HG03558 (cell line): ENCODE results near the gene EZH2.
A peak's percentile ranks its signal among the peaks of the same experiment; 100 is the strongest.

Experiments used
- ATAC-seq: cut with Tn5 transposase; IDR thresholded peaks from one replicate; pipeline ENCODE4 v1.9.1; 2021; ENCODE audit warnings: moderate number of reproducible peaks; ENCODE audit not compliant: unreplicated experiment; ENCODE audit errors: extremely low read depth

EZH2 gene

DNA sequence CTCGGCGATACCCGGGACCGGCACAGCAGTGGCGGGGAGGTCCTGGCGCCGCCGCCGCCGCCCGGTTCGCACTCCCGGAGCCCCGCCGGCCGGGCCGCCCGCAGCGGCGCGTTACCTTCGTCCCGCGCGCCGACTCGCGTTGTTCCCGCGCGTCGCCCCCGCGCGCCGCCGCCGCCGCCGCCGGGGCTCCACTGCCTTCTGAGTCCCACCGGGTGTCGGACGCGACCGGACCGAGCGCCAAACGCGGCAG lies at the start of gene EZH2:
TSS of gene EZH2 (minus strand) at position 243 of the 250 bp plus-strand sequence. CDS start 36,993 bp downstream, outside the sequence.
- ATAC-seq: peak; percentile 8

DNA sequence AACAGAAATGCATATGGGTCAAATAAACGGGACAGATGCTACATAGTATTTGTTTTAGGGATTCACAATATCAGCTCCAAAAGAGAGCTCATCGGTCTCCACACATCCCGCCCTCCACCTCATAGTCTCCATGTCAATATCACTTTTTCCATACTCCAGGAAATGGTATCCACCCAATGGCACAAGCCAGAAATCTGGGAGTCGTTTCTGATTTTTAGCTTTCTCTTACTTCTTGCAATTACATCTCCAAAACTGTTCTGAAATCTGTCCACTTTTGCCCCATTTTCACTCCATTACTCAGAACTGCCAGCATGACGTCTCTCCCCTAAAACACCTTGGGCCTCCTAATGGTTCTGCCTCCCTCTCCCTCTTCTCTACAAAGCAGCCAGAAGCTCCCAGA lies 47.4 kb upstream of the EZH2 start:
- ATAC-seq: no peak

DNA sequence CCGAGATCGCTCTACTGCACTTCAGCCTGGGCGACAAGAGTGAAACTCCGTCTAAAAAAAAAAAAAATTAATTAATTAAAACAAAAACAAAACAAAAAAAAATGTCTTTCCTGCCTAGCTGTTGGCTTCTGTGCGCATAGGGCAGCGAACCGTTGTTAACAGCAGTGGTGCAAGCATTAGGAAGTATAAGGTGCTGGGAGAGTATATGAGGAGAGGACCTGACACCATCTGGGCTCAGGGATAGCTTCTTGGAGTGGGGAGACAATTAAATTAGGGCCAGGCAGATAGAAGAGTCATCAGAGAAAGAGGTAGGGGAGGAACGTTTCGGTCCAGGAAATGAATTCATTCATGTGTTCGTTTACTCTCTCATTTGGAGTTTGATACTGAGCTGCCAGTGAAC lies 46.2 kb upstream of the EZH2 start:
- ATAC-seq: no peak

DNA sequence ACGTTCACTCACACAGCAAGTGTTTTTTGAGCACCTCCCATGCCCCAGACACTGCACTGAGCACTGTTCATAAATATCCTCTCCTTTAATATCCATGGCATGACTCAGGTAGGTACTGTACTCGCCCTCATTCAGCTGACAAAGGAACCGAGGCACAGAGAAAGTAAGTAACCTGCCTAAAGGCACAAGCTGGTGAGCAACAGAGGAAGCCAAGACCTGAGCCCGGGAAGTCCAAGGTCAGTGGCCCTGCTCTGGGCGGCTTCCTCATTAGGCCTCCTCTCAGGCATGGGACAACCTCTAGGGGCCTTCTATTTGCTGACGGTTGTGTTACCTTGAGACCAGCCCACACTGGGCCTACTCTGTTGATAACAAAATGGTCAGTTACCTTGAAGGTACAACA lies 45.1 kb upstream of the EZH2 start:
- no peak for ATAC-seq

DNA sequence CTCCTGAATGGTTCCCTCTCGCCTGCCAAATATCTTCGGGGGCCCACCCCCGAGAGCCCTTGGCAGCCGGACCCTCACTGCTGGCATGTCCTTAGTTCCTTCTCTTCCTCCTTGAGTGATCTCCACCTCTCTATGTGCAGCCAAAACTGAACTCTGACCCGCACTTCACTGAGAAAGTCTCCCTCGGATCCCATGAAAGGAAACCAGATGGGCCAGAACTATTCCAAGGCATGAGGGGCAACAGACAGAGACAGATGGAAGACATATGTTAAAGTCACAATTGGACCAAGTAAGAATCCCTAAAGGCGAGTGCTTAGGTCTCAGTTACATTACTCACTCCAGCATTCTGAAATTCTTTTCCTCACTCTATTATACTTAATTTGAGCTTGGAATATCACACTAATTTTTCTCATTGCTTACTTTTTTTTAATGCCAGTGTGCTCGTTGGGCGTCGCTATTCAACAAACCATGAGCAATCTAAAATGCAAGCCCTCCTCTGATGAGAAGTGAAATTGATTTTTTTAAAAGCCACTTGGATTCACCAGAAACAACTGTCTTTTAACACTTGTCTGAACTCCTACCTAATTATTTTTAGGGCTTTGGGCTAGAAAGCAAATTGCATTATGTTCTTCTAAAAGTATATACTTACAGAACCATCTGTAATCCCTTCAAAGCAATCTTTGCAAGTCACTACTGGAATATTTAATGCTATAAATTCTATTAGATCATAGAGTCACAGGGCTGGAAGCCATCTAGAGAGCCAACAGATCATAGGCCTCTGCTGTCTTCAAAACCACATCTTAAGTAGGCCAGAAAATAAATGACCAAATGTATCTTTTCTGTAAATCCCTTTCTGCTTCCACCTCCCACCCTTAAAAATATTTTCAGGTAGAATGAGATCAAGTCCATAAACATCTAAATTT lies 43.3 kb upstream of the EZH2 start:
- no peak for ATAC-seq

- no peak for ATAC-seq
These were observed 41.7 kb upstream of the EZH2 start for GRCh38 chr7:148925836-148926235.

DNA sequence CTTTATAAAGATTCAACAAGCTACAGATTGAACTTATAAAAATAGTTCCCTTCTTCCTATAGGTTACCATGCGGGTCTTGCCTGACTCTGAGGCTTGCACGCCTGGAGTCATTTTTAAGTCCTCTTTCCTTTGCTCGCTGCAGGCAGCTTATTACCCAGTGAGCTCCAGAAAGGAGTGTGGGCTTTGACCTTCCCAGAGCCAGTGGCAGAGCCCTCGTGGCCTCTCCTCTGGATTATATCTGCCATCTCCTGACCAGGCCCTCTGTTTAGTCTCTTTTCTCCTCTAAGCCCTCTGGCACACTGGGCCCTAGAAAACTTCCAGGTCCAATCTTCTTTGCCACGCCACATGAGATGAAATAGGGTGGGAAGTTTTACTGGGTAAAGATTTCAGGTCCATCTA lies 39.9 kb upstream of the EZH2 start:
- no peak for ATAC-seq

DNA sequence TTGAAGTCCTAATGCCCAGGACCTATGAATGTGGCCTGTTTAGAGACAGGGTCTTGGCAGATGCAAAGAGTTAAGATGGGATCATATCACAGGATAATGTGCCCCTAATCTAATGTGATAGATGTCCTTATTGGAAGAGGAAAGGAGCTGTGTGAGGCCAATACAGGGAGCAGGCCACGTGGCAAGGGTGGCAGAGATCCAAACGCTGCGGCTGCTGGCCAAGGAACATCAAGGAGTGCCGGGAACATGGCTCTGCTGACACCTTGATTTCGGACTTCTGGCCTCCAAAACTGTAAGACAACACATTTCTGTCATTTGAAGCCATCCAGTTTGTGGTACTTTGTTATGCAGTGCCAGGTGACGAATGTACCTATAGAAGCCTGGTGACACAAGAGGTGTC lies 37.7 kb upstream of the EZH2 start:
- no peak for ATAC-seq

- no peak for ATAC-seq
These were observed 37.1 kb upstream of the EZH2 start for GRCh38 chr7:148921189-148921588.

DNA sequence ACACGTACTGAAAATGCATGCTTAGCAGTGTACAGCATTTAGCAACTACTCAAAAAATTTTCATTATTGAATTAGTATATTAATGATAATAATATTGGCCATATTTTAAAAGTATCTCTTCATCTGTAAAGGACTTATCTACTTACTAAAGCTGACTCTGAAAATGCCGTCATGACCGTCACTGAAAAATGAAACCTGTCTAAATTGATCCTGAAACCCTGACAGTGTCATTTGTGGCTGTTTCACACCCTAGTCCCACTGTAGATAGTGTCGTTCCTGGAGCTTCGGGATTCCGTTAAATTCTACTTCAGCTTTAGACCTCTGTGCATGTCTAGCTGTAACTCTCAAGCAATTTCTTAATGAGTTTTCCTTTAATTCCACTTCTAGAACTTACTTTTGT lies 35.8 kb upstream of the EZH2 start:
- ATAC-seq: peak; percentile 58

GRCh38 chr7:148918058-148918596 lies 34.0 kb upstream of the EZH2 start:
- ATAC-seq: no peak

- ATAC-seq: no peak
These were observed 32.1 kb upstream of the EZH2 start for GRCh38 chr7:148916186-148916585.

- ATAC-seq: no peak
These were observed 31.1 kb upstream of the EZH2 start for GRCh38 chr7:148915211-148915610.

DNA sequence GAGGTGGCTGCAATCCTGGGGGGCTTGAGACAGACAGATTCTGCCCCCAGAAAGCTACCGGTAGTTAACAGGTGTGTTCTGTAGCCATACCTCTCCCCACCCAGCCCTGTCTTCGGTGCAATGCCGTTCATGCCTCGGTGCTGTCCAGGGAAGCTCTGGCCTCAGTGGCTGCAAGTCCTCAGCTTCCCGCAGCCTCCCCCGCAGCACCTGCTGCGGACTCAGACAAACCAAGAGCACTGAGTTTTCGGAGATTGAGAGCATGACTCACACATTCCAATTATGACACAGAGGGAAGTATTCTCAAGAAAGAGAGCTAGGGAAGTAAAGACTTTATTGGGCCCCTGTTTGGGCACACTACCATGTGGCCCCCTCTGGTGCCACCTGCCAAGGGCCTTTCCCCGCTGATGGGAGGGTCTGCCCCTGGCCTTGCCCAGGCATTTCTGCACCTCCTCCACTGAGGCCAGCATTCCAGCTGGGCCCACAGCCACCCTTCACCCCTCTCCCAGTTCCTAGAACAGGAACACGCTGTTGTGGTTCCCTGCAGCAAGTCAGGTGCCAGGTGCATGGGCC lies 30.2 kb upstream of the EZH2 start:
- ATAC-seq: peak; percentile 62

- peak; percentile 49 for ATAC-seq
These were observed 28.9 kb upstream of the EZH2 start for GRCh38 chr7:148912758-148913541.

- ATAC-seq: no peak
These were observed 28.1 kb upstream of the EZH2 start for GRCh38 chr7:148912151-148912550.

GRCh38 chr7:148911626-148912025 lies 27.5 kb upstream of the EZH2 start:
- ATAC-seq: no peak

DNA sequence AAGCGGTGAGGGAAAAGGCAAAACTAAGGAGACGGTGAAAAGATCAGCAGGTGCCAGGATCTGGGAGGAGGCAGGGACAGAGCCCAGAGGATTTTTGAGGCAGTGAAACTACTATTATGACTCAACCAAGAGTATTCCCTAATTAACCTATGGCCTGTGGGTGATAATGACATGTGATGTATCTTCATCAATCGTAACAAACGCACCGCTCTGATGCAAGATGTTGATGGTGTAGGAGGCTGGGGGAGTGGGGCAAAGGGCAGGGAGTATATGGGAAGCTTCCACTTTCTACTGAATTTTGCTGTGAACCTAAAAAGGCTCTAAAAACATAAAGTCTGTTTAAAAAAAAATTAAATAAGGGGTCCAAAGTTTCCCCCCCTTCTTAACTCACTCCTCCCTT lies 25.5 kb upstream of the EZH2 start:
- ATAC-seq: no peak

DNA sequence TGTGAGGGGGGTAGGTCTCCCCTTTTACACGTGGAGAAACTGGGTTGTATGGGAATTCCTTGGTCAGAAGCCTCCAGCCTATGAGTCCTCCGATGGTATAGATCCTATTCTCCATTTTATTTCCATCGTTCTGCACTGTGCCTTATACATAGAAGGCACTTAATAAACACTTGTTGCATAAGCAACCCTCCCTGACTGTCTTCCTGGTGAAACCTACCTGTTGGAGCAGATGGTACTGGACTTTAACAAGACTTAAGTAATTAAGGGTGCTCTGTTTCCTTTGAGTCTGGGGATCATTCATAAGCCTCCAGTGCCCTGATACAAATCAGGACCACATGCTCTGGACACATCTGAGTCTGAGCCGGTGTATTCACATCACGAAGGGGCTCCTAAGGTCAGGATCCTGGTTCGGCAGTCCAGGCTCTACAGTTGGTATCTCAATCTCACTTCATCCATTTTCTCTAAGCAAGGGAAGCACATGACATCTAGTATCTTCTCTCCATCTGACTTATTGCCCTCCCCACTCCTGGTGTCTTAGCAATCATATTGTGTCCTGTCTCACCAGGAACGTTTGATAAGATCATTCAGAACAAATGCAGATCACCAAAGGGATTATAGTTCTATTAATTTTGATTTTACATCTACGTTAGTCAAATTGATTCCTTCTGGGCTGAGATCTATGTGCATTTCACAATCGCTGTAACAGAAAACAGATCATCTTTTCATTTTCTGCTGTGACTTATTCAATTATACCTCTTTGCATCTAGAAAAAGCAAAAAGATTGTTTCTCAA lies 22.8 kb upstream of the EZH2 start:
- no peak for ATAC-seq

- ATAC-seq: no peak
These were observed 21.1 kb upstream of the EZH2 start for GRCh38 chr7:148905093-148905666.
